LNCaP clone FGC (cell line): Measurements from ENCODE around the gene VCAN.

Experiments
- DNase-seq: peaks from one replicate; pipeline ENCODE4 v3.0.0-alpha.2; 2011; ENCODE audit warnings: low read depth
- H3K4me3 ChIP-seq: 2 replicates; pipeline ENCODE4 v1.5.1; 2011; ENCODE audit warnings: mild to moderate bottlenecking, low read depth, low read length, control low read depth
- CTCF ChIP-seq: IDR thresholded peaks from 2 replicates; pipeline ENCODE4 v1.5.1; 2012; ENCODE audit warnings: mild to moderate bottlenecking; ENCODE audit not compliant: control insufficient read depth, insufficient read depth; ENCODE audit errors: extremely low read depth

VCAN gene

GRCh38 chr5:83527221-83527620 is 55.7 kb downstream of the VCAN start:
- DNase-seq: no peak
- H3K4me3 ChIP-seq: no peak overlapping the region
- no peak for TF ChIP-seq CTCF

- no peak for DNase-seq
- TF ChIP-seq CTCF: no peak
Measured at GRCh38 chr5:83527722-83528438, 56.3 kb downstream of the VCAN start.

GRCh38 chr5:83528439-83528769 is 56.9 kb downstream of the VCAN start:
- no peak for DNase-seq
- no peak for TF ChIP-seq CTCF
- no peak overlapping the region for H3K4me3 ChIP-seq

More at GRCh38 chr5:83527722-83528438, 56.3 kb downstream of the VCAN start:
- no peak overlapping the region for H3K4me3 ChIP-seq

GRCh38 chr5:83530193-83530592 is 58.6 kb downstream of the VCAN start:
- no peak overlapping the region for H3K4me3 ChIP-seq
- DNase-seq: no peak
- no peak for TF ChIP-seq CTCF

GRCh38 chr5:83531661-83532060 is 60.1 kb downstream of the VCAN start:
- DNase-seq: no peak
- no peak for TF ChIP-seq CTCF
- H3K4me3 ChIP-seq: no peak overlapping the region

GRCh38 chr5:83538786-83539462 is 67.4 kb downstream of the VCAN start:
- TF ChIP-seq CTCF: no peak
- no peak overlapping the region for H3K4me3 ChIP-seq
- DNase-seq: no peak

- DNase-seq: no peak
- no peak overlapping the region for H3K4me3 ChIP-seq
- TF ChIP-seq CTCF: no peak
Measured at GRCh38 chr5:83539463-83539790, 67.9 kb downstream of the VCAN start.
